Activated CD4-positive, alpha-beta T cell treated with anti-CD3 and anti-CD28 coated beads, Interleukin-2, amount 50 U/mL, for 24 hours (primary cell): ENCODE measurements around the gene ZFYVE28.
"Not testable (repeated sequence)": the region's sequence is repeated elsewhere in the genome, so short reads cannot be mapped to it uniquely, and the experiment has no call there.

Source experiments
- DNase-seq, 2 donors: peaks; one replicate each; pipeline ENCODE4 v3.0.0-alpha.2; 2020; ENCODE audit warnings: low read depth in 1 of 2, low spot score in 1 of 2

Gene ZFYVE28

GRCh38 chr4:2446656-2447564 is 28.5 kb upstream of the ZFYVE28 start:
- no peak for DNase-seq

- no peak for DNase-seq
Measured at GRCh38 chr4:2445571-2445970, 27.1 kb upstream of the ZFYVE28 start.

GRCh38 chr4:2445130-2445529 is 26.7 kb upstream of the ZFYVE28 start:
- DNase-seq, result no peak

GRCh38 chr4:2443956-2444740 is 25.7 kb upstream of the ZFYVE28 start:
- no peak for DNase-seq

GRCh38 chr4:2443061-2443730 is 24.8 kb upstream of the ZFYVE28 start:
- DNase-seq, result no peak

GRCh38 chr4:2442175-2442993 is 23.9 kb upstream of the ZFYVE28 start:
- no peak for DNase-seq

- peak in 1 of 2 donors; percentile 54 for DNase-seq
Measured at GRCh38 chr4:2441393-2442174, 23.1 kb upstream of the ZFYVE28 start.

GRCh38 chr4:2438822-2439718 is 20.6 kb upstream of the ZFYVE28 start:
- no peak for DNase-seq

- no peak for DNase-seq
Measured at GRCh38 chr4:2437475-2438215, 19.2 kb upstream of the ZFYVE28 start.

GRCh38 chr4:2436761-2437474 is 18.5 kb upstream of the ZFYVE28 start:
- DNase-seq, result no peak

- no peak for DNase-seq
Measured at GRCh38 chr4:2436301-2436700, 17.9 kb upstream of the ZFYVE28 start.

- no peak for DNase-seq
Measured at GRCh38 chr4:2434420-2434819, 16.0 kb upstream of the ZFYVE28 start.

GRCh38 chr4:2433609-2434350 is 15.3 kb upstream of the ZFYVE28 start:
- DNase-seq, result no peak

- no peak for DNase-seq
Measured at GRCh38 chr4:2432991-2433530, 14.6 kb upstream of the ZFYVE28 start.

GRCh38 chr4:2432004-2432403 is 13.6 kb upstream of the ZFYVE28 start:
- DNase-seq, result no peak

GRCh38 chr4:2429945-2430757 is 11.7 kb upstream of the ZFYVE28 start:
- not testable (repeated sequence) for DNase-seq
